ENCODE results near the gene IFITM10.

DNA sequence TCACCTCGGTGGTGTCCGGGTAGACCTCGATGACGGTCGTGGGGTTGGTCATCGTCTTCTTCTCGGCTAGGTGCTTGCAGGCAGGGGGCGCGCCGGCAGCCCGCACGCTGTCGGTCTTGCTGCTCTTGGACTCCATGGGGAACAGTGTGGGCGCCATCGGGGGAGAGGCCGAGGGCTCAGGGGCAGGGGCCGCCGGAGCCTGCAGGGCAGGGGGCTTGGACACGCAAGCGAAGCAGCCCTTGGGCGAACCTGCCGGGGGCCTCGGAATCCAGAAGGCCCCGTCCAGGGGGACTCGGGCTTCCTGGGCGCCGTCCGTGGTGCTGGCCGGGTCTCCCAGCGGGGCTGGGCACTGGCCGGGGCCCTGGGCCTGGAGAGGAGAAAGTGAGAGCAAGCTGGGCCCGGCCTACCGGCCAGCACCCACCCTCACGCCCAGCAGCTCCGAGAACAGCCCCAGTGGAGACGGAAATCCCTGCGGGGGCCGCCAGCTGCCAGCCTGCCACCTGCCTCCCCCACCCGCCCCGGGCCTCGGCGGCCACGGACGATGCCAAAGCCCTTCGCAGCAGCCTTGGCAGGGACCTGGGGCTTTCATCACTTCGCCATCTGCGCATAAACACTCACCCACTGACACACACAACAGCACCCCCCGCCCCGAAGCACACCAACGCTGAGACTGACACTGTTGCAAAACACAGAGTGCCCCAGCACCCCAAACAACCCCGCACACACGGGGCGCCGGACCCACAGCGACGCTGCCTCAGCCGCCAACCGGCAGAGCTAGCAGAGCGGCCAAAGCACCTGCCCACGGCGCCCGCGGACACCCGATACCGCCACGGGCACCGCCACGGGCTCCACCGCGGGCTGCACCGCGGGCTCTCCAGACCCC is 2.4 kb downstream of the IFITM10 start:
- TF ChIP-seq CTCF (IDR thresholded peaks at IDR 0.05; ENCODE audit: low read depth, low read length) (no peak), POLR2A (IDR thresholded peaks at IDR 0.05; ENCODE audit: extremely low read depth, insufficient read length) (no peak), MYC (IDR thresholded peaks at IDR 0.05; ENCODE audit: low read depth, low read length) (no peak)
- TF ChIP-seq, protein P1, sequence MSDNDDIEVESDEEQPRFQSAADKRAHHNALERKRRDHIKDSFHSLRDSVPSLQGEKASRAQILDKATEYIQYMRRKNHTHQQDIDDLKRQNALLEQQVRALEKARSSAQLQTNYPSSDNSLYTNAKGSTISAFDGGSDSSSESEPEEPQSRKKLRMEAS (IDR thresholded peaks at IDR 0.05; ENCODE audit: low read depth, low read length), result no peak

Measured in NB4 (cell line).